ENCODE measurements around the gene DCUN1D2.

DNA sequence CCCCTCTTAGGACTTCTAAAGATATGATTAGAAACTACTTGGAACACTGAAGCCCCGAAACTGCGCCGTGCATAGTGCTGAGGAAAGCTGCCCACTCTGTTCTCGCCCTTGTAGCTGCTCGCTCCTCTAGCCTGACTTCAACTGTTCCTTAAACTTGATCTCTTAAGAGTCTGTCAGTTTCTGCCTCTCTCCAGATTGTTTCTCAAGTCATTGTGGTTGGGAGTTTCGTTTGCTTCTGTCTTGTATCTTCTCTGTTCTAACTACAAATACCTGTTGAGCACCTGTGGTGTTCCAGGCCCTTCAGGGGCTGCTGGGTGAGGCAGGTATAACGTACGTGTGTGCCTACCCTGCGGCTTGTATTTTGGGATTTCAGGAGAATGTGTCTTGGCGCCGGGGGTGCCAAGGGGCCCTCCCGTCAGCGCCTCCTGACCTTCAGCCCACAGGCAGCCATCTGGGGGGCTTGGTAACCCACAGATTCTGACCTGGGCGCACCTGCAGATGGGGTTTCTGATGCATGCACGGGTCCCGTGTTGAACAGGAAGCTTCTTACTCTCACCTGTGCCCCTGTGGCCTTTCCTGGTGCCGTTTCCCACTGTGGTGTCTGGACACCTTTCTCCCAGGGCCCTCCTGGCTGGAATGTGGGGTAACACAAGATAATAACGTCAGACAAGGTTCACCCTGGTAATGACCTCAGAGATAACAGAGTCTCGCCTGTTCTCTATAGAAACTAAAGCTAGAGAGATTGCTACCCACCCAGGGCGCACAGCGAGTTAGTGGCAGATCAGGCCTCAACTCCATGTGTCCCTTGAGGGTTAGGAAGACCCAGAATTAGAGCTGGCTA, 17.2 kb upstream of the DCUN1D2 start:
- no peak for TF ChIP-seq POLR2A (IDR thresholded peaks at IDR 0.05)
- TF ChIP-seq, protein P1, sequence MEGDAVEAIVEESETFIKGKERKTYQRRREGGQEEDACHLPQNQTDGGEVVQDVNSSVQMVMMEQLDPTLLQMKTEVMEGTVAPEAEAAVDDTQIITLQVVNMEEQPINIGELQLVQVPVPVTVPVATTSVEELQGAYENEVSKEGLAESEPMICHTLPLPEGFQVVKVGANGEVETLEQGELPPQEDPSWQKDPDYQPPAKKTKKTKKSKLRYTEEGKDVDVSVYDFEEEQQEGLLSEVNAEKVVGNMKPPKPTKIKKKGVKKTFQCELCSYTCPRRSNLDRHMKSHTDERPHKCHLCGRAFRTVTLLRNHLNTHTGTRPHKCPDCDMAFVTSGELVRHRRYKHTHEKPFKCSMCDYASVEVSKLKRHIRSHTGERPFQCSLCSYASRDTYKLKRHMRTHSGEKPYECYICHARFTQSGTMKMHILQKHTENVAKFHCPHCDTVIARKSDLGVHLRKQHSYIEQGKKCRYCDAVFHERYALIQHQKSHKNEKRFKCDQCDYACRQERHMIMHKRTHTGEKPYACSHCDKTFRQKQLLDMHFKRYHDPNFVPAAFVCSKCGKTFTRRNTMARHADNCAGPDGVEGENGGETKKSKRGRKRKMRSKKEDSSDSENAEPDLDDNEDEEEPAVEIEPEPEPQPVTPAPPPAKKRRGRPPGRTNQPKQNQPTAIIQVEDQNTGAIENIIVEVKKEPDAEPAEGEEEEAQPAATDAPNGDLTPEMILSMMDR (IDR thresholded peaks at IDR 0.05) = no peak

All from testis (tissue), 2 donors.